Uterus (tissue), 2 donors: ENCODE data around the gene ULK4.

Source experiments
- CTCF ChIP-seq, 4 experiments: fragments of 200-600 bp in 2 of 4; fragments of 450-650 bp in 2 of 4; sonication (generic) in 2 of 4; IDR thresholded peaks; one replicate each; pipeline ENCODE4 v1.5.1; 2016 to 2019; ENCODE audit warnings: antibody characterized with exemption in 4 of 4, mild to moderate bottlenecking in 2 of 4, moderate library complexity in 1 of 4
- POLR2A ChIP-seq, 2 donors: fragments of 450-650 bp; IDR thresholded peaks; one replicate each; pipeline ENCODE4 v1.6.1; 2016; ENCODE audit warnings: antibody characterized with exemption in 2 of 2, mild to moderate bottlenecking in 1 of 2, moderate library complexity in 1 of 2

GRCh38 chr3:41708176-41708575, 253.7 kb downstream of the ULK4 start:
- TF ChIP-seq CTCF (IDR thresholded peaks at IDR 0.05) (no peak), POLR2A (IDR thresholded peaks at IDR 0.05) (no peak)
